Neural cell (in vitro differentiated cells): Measurements from ENCODE around the gene VEPH1. TPM values are rescaled to one million over a fixed set of nuclear protein-coding genes. Genes with fewer than 3 reads are reported as not detected.

Source experiments
- H2AFZ ChIP-seq: fragments of 200-600, 300-800 bp; sonication (generic), shearing (Covaris generic); 2 replicates; pipeline ENCODE4 v1.6.0; 2014; ENCODE audit warnings: low read depth, mild to moderate bottlenecking, antibody characterized with exemption, low read length, moderate library complexity
- H3F3A ChIP-seq: fragments of 200-600 bp; shearing (Covaris generic); 2 replicates; pipeline ENCODE4 v1.6.1; 2016; ENCODE audit warnings: mild to moderate bottlenecking, moderate library complexity, mixed read lengths, antibody characterized with exemption, low read length; ENCODE audit not compliant: insufficient read depth, poor library complexity, severe bottlenecking
- H3K27ac ChIP-seq: fragments of 200-600, 300-800 bp; sonication (generic), shearing (Covaris generic); 2 replicates; pipeline ENCODE4 v1.5.1; 2014; ENCODE audit warnings: mild to moderate bottlenecking, low read length, moderate library complexity
- H3K27me3 ChIP-seq: fragments of 300-800, 200-600 bp; sonication (generic), shearing (Covaris generic); 2 replicates; pipeline ENCODE4 v1.6.0; 2014; ENCODE audit warnings: mild to moderate bottlenecking, low read depth, low read length, moderate library complexity; ENCODE audit not compliant: insufficient read depth
- H3K36me3 ChIP-seq: fragments of 300-800, 200-600 bp; sonication (generic), shearing (Covaris generic); 2 replicates; pipeline ENCODE4 v1.5.1; 2014; ENCODE audit warnings: mild to moderate bottlenecking, antibody characterized with exemption, low read length, moderate library complexity; ENCODE audit not compliant: insufficient read depth
- H3K4me2 ChIP-seq: fragments of 300-800, 200-600 bp; sonication (generic), shearing (Covaris generic); 2 replicates; pipeline ENCODE4 v1.6.0; 2014; ENCODE audit warnings: mild to moderate bottlenecking, low read length
- H3K4me3 ChIP-seq: fragments of 300-800, 200-600 bp; sonication (generic), shearing (Covaris generic); 2 replicates; pipeline ENCODE4 v1.5.1; 2014; ENCODE audit warnings: mild to moderate bottlenecking, low read length, moderate library complexity
- H3K79me2 ChIP-seq: fragments of 200-600 bp; shearing (Covaris generic); replicated peaks from 2 replicates; pipeline ENCODE4 v1.6.0; 2014; ENCODE audit warnings: mild to moderate bottlenecking, low read length, moderate library complexity; ENCODE audit not compliant: insufficient read depth
- H3K9ac ChIP-seq: fragments of 300-800, 200-600 bp; sonication (generic), shearing (Covaris generic); 2 replicates; pipeline ENCODE4 v1.6.1; 2016; ENCODE audit warnings: mild to moderate bottlenecking, low read length, mixed read lengths
- H3K9me2 ChIP-seq: fragments of 200-600 bp; shearing (Covaris generic); 2 replicates; pipeline ENCODE4 v1.6.1; 2016; ENCODE audit warnings: mild to moderate bottlenecking, low read length, mixed read lengths; ENCODE audit not compliant: insufficient read depth
- H3K9me3 ChIP-seq: fragments of 200-600, 300-800 bp; sonication (generic), shearing (Covaris generic); 2 replicates; pipeline ENCODE4 v1.6.1; 2016; ENCODE audit warnings: mild to moderate bottlenecking, mixed run types, low read length, moderate library complexity, mixed read lengths
- H4K20me1 ChIP-seq: fragments of 200-600 bp; shearing (Covaris generic); 2 replicates; pipeline ENCODE4 v1.6.1; 2016; ENCODE audit warnings: mild to moderate bottlenecking, mixed run types; ENCODE audit not compliant: insufficient read depth
- EP300 ChIP-seq: fragments of 450-650 bp; conservative IDR thresholded peaks from 2 replicates; pipeline ENCODE4 v1.6.1; 2014; ENCODE audit warnings: antibody characterized with exemption, mild to moderate bottlenecking, moderate library complexity; ENCODE audit not compliant: poor library complexity, severe bottlenecking
- EZH2 ChIP-seq: fragments of 200-600, 300-800 bp; shearing (Covaris generic), sonication (generic); IDR thresholded peaks from 2 replicates; pipeline ENCODE4 v1.6.1; 2014; ENCODE audit warnings: antibody characterized with exemption, low read length, borderline replicate concordance, mild to moderate bottlenecking; ENCODE audit not compliant: insufficient read depth, poor library complexity, severe bottlenecking
- MXI1 ChIP-seq: fragments of 450-650 bp; conservative IDR thresholded peaks from 2 replicates; pipeline ENCODE4 v1.6.1; 2014; ENCODE audit warnings: antibody characterized with exemption, mild to moderate bottlenecking; ENCODE audit not compliant: poor library complexity, severe bottlenecking
- POLR2AphosphoS5 ChIP-seq: IDR thresholded peaks from 2 replicates; pipeline ENCODE4 v1.6.1; 2012
- RAD21 ChIP-seq: fragments of 450-650 bp; conservative IDR thresholded peaks from 2 replicates; pipeline ENCODE4 v1.6.1; 2014; ENCODE audit warnings: antibody characterized with exemption, mild to moderate bottlenecking, moderate library complexity
- SMC3 ChIP-seq: fragments of 450-650 bp; conservative IDR thresholded peaks from 2 replicates; pipeline ENCODE4 v1.6.1; 2014; ENCODE audit warnings: antibody characterized with exemption, mild to moderate bottlenecking, moderate library complexity; ENCODE audit not compliant: poor library complexity
- TAF1 ChIP-seq: IDR thresholded peaks from 2 replicates; pipeline ENCODE4 v1.6.1; 2012; ENCODE audit warnings: low read depth
- polyA plus RNA-seq: library from polyadenylated mRNA; depleted of rRNA; stranded (reverse); fragments of >200 nt; gene quantifications from 2 replicates; pipeline ENCODE4 v1.2.3, GENCODE V29; 2014
- TF ChIP-seq, protein P1 (sequence below): IDR thresholded peaks from 2 replicates; pipeline ENCODE4 v1.6.1; 2012; ENCODE audit warnings: borderline replicate concordance
- TF ChIP-seq, protein P2 (sequence below): fragments of 450-650 bp; IDR thresholded peaks from 2 replicates; pipeline ENCODE4 v1.5.1; 2014; ENCODE audit warnings: antibody characterized with exemption, mild to moderate bottlenecking, moderate library complexity; ENCODE audit not compliant: poor library complexity, severe bottlenecking

Gene VEPH1
- polyA plus RNA-seq, 1 donor from 2014 or later = 0.89 TPM

GRCh38 chr3:157441102-157441624, 62.1 kb downstream of the VEPH1 start:
- no peaks in the 10 kb centered on the region for H3K36me3 ChIP-seq
- H3K27me3 ChIP-seq = no peaks in the 10 kb centered on the region
- H3K4me2 ChIP-seq = no peak overlapping the region
- H3K79me2 ChIP-seq = no peaks in the 10 kb centered on the region
- TF ChIP-seq RAD21 (no peak), TAF1 (no peak), MXI1 (no peak), POLR2AphosphoS5 (no peak), EP300 (no peak), EZH2 (no peak), SMC3 (no peak)
- TF ChIP-seq, protein P1, sequence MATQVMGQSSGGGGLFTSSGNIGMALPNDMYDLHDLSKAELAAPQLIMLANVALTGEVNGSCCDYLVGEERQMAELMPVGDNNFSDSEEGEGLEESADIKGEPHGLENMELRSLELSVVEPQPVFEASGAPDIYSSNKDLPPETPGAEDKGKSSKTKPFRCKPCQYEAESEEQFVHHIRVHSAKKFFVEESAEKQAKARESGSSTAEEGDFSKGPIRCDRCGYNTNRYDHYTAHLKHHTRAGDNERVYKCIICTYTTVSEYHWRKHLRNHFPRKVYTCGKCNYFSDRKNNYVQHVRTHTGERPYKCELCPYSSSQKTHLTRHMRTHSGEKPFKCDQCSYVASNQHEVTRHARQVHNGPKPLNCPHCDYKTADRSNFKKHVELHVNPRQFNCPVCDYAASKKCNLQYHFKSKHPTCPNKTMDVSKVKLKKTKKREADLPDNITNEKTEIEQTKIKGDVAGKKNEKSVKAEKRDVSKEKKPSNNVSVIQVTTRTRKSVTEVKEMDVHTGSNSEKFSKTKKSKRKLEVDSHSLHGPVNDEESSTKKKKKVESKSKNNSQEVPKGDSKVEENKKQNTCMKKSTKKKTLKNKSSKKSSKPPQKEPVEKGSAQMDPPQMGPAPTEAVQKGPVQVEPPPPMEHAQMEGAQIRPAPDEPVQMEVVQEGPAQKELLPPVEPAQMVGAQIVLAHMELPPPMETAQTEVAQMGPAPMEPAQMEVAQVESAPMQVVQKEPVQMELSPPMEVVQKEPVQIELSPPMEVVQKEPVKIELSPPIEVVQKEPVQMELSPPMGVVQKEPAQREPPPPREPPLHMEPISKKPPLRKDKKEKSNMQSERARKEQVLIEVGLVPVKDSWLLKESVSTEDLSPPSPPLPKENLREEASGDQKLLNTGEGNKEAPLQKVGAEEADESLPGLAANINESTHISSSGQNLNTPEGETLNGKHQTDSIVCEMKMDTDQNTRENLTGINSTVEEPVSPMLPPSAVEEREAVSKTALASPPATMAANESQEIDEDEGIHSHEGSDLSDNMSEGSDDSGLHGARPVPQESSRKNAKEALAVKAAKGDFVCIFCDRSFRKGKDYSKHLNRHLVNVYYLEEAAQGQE = no peak
- TF ChIP-seq, protein P2, sequence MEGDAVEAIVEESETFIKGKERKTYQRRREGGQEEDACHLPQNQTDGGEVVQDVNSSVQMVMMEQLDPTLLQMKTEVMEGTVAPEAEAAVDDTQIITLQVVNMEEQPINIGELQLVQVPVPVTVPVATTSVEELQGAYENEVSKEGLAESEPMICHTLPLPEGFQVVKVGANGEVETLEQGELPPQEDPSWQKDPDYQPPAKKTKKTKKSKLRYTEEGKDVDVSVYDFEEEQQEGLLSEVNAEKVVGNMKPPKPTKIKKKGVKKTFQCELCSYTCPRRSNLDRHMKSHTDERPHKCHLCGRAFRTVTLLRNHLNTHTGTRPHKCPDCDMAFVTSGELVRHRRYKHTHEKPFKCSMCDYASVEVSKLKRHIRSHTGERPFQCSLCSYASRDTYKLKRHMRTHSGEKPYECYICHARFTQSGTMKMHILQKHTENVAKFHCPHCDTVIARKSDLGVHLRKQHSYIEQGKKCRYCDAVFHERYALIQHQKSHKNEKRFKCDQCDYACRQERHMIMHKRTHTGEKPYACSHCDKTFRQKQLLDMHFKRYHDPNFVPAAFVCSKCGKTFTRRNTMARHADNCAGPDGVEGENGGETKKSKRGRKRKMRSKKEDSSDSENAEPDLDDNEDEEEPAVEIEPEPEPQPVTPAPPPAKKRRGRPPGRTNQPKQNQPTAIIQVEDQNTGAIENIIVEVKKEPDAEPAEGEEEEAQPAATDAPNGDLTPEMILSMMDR = no peak
- H3F3A ChIP-seq = no peaks in the 10 kb centered on the region
- no peak overlapping the region for H3K9ac ChIP-seq
- no peaks in the 10 kb centered on the region for H3K9me2 ChIP-seq
- H2AFZ ChIP-seq = no peak overlapping the region
- H3K9me3 ChIP-seq = no peaks in the 10 kb centered on the region
- no peak overlapping the region for H3K4me3 ChIP-seq
- no peaks in the 10 kb centered on the region for H4K20me1 ChIP-seq
- no peak overlapping the region for H3K27ac ChIP-seq

- Histone ChIP-seq H3K27me3 (no peaks in the 10 kb centered on the region), H4K20me1 (no peaks in the 10 kb centered on the region), H3K36me3 (no peaks in the 10 kb centered on the region), H3K4me2 (peak overlapping the region; percentile 90), H2AFZ (peak overlapping the region; percentile 54), H3K9ac (peak overlapping the region; percentile 84), H3K79me2 (no peaks in the 10 kb centered on the region), H3F3A (no peaks in the 10 kb centered on the region), H3K9me2 (no peaks in the 10 kb centered on the region), H3K27ac (peak overlapping the region; percentile 77), H3K9me3 (no peaks in the 10 kb centered on the region), H3K4me3 (peak overlapping the region; percentile 80)
- no peak for TF ChIP-seq EP300
- TF ChIP-seq, protein P2 = no peak
- no peak for TF ChIP-seq MXI1
- TF ChIP-seq POLR2AphosphoS5 = no peak
- no peak for TF ChIP-seq SMC3
- TF ChIP-seq TAF1 = no peak
Measured at GRCh38 chr3:157438194-157438730, 65.0 kb downstream of the VEPH1 start.
